Brain microvascular endothelial cell (primary cell): ENCODE data around the gene MAEL.

Experiments
- DNase-seq: peaks from one replicate; pipeline ENCODE4 v3.0.0-alpha.2; 2020
- H3K27ac ChIP-seq: fragments of 250-450 bp; sonication (Bioruptor Pico); 2 replicates; pipeline ENCODE4 v1.5.1; 2020; ENCODE audit warnings: mild to moderate bottlenecking, moderate library complexity
- H3K27me3 ChIP-seq: fragments of 250-450 bp; sonication (Bioruptor Pico); replicated peaks from 2 replicates; pipeline ENCODE4 v1.5.1; 2020; ENCODE audit warnings: mild to moderate bottlenecking
- H3K36me3 ChIP-seq: fragments of 250-450 bp; sonication (Bioruptor Pico); replicated peaks from 2 replicates; pipeline ENCODE4 v1.5.1; 2020; ENCODE audit warnings: mild to moderate bottlenecking
- H3K4me3 ChIP-seq: 2 replicates; pipeline ENCODE4 v1.5.1; 2011; ENCODE audit warnings: low read depth, mild to moderate bottlenecking, control low read depth, low read length, moderate library complexity
- in situ Hi-C: cut with HindIII; loops from 2 replicates; pipeline ENCODE4 v1.10.0; 2017; ENCODE audit warnings: low sequenced_read_pairs, low pct_ligation_motif_present
- TF ChIP-seq, protein P1 (sequence below): IDR thresholded peaks from 2 replicates; pipeline ENCODE4 v1.5.1; 2011; ENCODE audit warnings: low read depth, mild to moderate bottlenecking, moderate library complexity, low read length, control low read depth, inconsistent platforms; ENCODE audit errors: missing control alignments

The MAEL gene

DNA sequence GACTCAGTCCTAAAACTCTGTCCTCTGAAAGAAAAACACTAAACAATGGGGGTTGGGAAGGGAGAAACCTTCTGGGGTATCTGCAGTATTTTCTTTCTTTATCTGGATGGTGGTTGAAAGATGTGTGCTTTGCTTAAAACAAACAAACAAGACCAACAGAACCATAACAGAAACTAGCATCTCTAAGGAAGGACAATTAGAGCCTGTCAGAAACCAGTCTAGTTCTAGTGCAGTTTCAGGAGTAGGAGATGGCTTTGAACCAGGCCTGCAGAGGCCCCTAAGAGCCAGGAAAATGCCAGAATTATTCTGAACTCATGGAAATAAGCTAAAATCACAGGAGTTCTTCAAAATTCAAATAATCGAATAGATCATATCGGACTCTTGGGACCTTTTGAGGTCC lies 32.2 kb upstream of the MAEL start:
- H3K36me3 ChIP-seq: no peaks in the 10 kb centered on the region
- in situ Hi-C loops: no loop called here

GRCh38 chr1:166960858-166961474 lies 28.1 kb upstream of the MAEL start:
- H3K4me3 ChIP-seq: no peak overlapping the region
- TF ChIP-seq, protein P1, sequence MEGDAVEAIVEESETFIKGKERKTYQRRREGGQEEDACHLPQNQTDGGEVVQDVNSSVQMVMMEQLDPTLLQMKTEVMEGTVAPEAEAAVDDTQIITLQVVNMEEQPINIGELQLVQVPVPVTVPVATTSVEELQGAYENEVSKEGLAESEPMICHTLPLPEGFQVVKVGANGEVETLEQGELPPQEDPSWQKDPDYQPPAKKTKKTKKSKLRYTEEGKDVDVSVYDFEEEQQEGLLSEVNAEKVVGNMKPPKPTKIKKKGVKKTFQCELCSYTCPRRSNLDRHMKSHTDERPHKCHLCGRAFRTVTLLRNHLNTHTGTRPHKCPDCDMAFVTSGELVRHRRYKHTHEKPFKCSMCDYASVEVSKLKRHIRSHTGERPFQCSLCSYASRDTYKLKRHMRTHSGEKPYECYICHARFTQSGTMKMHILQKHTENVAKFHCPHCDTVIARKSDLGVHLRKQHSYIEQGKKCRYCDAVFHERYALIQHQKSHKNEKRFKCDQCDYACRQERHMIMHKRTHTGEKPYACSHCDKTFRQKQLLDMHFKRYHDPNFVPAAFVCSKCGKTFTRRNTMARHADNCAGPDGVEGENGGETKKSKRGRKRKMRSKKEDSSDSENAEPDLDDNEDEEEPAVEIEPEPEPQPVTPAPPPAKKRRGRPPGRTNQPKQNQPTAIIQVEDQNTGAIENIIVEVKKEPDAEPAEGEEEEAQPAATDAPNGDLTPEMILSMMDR: no peak
- no peak for DNase-seq
- H3K27ac ChIP-seq: no peak overlapping the region
- peaks cover 48% of the 10 kb centered on the region for H3K27me3 ChIP-seq
- in situ Hi-C loops: no loop called here
- no peaks in the 10 kb centered on the region for H3K36me3 ChIP-seq

More for the DNA sequence above, 32.2 kb upstream of the MAEL start:
- Histone ChIP-seq H3K27me3 (peaks cover 41% of the 10 kb centered on the region), H3K4me3 (no peak overlapping the region), H3K27ac (no peak overlapping the region)
- TF ChIP-seq, protein P1: no peak
- no peak for DNase-seq

DNA sequence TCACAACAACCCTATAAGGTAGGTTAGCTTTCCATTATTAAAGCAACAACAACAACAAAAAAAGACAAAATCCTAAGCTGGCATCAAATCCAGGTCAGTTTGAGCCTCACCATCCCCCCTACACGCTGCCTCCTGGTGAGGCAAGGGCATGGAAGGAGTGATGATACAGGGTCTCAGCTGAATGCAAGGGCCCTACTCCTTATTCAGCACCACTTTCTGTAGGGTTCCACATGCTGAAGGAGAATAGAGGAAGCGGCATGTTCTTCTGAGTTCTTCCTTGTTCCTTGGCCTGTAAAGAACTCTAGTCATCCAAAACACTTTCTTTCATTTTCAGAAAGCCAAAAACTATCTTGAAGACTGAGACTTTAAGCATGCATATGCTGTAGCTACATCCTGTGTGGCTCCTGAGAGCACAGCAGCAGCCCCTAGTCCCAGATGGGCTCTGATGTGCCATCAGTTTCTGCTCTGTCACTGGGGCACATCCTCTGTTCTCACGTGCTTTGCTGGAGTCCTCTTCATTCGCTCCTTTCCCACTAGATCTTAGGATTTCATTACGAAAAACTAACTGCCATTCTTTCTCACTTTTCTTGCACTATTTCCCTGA lies 19.9 kb upstream of the MAEL start:
- DNase-seq: no peak
- H3K4me3 ChIP-seq: no peak overlapping the region
- no peaks in the 10 kb centered on the region for H3K36me3 ChIP-seq
- H3K27me3 ChIP-seq: peaks cover 65% of the 10 kb centered on the region
- in situ Hi-C loops: no loop called here
- TF ChIP-seq, protein P1: no peak
- no peak overlapping the region for H3K27ac ChIP-seq

DNA sequence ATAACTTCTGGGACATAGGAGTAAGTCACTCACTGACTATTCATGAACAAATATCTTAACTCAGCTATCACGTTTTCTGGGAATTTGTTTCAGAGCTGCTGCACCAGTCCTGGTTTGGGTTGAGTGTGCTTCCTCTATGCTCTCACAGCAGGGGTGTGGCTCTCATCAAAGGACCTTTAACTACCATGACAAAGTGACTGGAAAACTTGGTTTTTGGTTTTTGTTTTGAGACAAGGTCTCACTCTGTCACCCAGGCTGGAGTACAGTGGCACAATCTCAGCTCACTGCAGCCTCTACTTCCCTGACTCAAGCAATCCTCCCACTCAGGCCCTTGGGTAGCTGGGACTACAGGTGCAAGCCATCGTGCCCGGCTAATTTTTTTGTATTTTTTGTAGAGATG lies 17.8 kb upstream of the MAEL start:
- no peak for DNase-seq
- Histone ChIP-seq H3K27me3 (peaks cover 71% of the 10 kb centered on the region), H3K4me3 (no peak overlapping the region), H3K36me3 (no peaks in the 10 kb centered on the region), H3K27ac (no peak overlapping the region)
- in situ Hi-C loops: no loop called here
- TF ChIP-seq, protein P1: no peak

DNA sequence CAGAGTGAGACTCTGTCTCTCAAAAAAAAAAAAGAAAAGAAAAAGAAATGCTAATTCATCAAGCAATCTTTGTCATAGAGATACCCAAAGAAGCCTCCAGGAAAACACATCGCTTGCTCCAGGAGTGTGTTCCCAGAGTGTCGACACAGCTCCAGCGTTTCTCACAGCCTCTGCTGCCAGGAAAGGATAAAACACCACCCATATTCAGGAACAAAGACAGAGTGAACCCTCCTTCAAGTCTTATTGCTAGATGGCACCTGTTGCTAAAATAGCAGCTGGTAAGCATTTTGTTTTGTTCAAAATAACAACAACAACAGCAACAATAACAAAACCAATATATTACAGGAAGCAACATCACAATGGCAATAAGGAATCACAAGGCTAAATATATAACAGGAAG lies 16.9 kb upstream of the MAEL start:
- no peak overlapping the region for H3K27ac ChIP-seq
- no peaks in the 10 kb centered on the region for H3K36me3 ChIP-seq
- TF ChIP-seq, protein P1: no peak
- DNase-seq: no peak
- H3K4me3 ChIP-seq: no peak overlapping the region
- in situ Hi-C loops: no loop called here
- peaks cover 71% of the 10 kb centered on the region for H3K27me3 ChIP-seq

DNA sequence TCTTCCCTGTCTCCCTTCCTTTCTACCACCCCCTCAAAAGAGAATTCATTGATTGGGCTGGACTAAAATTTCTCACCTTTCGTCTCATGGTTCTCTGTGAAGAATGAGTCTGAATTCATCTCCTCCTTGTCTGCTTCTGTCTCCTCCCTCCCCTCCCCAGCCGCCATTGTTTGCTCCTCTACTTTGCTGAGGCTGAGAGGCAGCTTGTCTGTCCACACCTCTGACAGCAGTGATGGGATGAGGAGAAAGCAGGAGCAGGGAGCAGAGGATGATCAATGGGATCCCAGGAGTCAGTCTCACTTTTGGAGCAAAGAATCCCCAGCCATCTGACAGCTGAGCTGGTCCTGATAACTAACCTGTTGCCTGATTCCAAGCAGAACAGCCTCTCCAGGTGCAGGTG lies 16.3 kb upstream of the MAEL start:
- H3K27me3 ChIP-seq: peaks cover 73% of the 10 kb centered on the region
- no peaks in the 10 kb centered on the region for H3K36me3 ChIP-seq
- DNase-seq: no peak
- TF ChIP-seq, protein P1: no peak
- in situ Hi-C loops: no loop called here
- H3K27ac ChIP-seq: no peak overlapping the region
- no peak overlapping the region for H3K4me3 ChIP-seq
